SK-N-MC (cell line): ENCODE data around the gene DDX6.
"Not testable (repeated sequence)": the region's sequence is repeated elsewhere in the genome, so short reads cannot be mapped to it uniquely, and the experiment has no call there.

Experiments
- DNase-seq: peaks from one replicate; pipeline ENCODE4 v3.0.0-alpha.2; 2011; ENCODE audit warnings: low read depth, low spot score
- H3K27ac ChIP-seq: fragments of 200-600 bp; sonication (generic); 2 replicates; pipeline ENCODE4 v1.5.1; 2016; ENCODE audit warnings: mixed run types
- H3K36me3 ChIP-seq: fragments of 200-600 bp; sonication (generic); 2 replicates; pipeline ENCODE4 v1.6.1; 2017; ENCODE audit warnings: antibody characterized with exemption, low read length, mixed read lengths; ENCODE audit not compliant: insufficient read depth
- H3K4me3 ChIP-seq: fragments of 200-600 bp; sonication (generic); 2 replicates; pipeline ENCODE4 v1.5.1; 2016
- H3K9ac ChIP-seq: fragments of 200-600 bp; sonication (generic); 2 replicates; pipeline ENCODE4 v1.8.0; 2017; ENCODE audit warnings: mixed run types, mixed read lengths; ENCODE audit not compliant: insufficient read length
- H3K9me3 ChIP-seq: fragments of 200-600 bp; sonication (generic); 2 replicates; pipeline ENCODE4 v1.6.1; 2017; ENCODE audit warnings: low read depth, mild to moderate bottlenecking, antibody characterized with exemption, low read length, moderate library complexity, mixed read lengths
- EZH2 ChIP-seq: fragments of 200-600 bp; sonication (generic); IDR thresholded peaks from one replicate; pipeline ENCODE4 v1.6.1; 2017; ENCODE audit warnings: antibody characterized with exemption
- FOXP2 ChIP-seq: optimal IDR thresholded peaks from 2 replicates; pipeline ENCODE3; 2011; ENCODE audit warnings: mild to moderate bottlenecking, moderate library complexity; ENCODE audit not compliant: insufficient read depth; ENCODE audit errors: extremely low read length, control extremely low read depth
- POLR2AphosphoS5 ChIP-seq: IDR thresholded peaks from 2 replicates; pipeline ENCODE4 v1.6.1; 2012; ENCODE audit warnings: mild to moderate bottlenecking, low read depth, low read length, borderline replicate concordance

Gene DDX6

DNA sequence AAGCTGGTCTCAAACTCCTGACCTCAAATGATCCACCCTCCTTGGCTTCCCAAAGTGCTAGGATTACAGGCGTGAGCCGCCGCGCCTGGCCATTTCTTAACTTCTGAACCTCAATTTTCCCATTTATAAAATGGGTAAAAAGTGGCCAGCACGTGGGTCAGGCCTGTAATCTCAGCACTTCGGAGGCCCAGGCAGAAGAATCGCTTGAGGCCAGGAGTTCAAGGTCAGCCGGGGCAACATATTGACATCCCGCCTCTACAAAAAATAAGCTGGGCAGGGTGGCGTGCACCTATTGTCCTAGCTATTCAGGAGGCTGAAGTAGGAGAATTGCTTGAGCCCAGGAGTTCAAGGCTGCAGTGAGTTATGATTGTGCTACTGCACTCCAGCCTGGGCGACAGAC lies 6.5 kb upstream of the DDX6 start:
- no peaks in the 10 kb centered on the region for H3K9me3 ChIP-seq
- no peak for DNase-seq
- no peak overlapping the region for H3K27ac ChIP-seq
- H3K9ac ChIP-seq = no peak overlapping the region
- no peak overlapping the region for H3K4me3 ChIP-seq
- H3K36me3 ChIP-seq = no peaks in the 10 kb centered on the region
- TF ChIP-seq EZH2 = no peak
- TF ChIP-seq FOXP2 = no peak
- no peak for TF ChIP-seq POLR2AphosphoS5

DNA sequence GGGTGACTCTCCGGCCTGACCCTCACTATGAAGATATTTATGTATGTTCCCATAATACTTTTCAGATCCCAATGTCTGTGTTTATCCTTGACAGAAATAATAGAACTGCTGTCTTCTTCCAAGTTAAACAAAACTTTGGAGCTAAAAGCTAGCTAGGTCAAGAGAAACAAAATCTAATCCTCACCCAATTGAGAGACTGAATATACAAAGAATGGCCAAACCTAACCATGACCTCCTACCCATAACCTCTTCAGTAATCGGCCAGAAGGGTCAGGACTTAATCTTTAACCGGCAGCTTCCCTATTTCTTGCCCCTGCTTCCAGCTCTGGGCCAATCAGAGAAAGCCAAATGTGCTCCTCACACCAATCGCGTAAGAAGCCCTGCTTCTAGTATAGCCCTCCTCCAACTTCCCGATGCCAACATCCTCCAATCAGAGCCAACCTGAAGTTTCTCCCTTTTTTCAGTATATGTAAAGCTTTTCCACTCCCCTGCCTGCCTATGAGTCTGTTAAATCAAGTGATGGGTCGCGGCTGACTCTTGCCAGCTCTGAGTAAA lies 1.7 kb upstream of the DDX6 start:
- no peaks in the 10 kb centered on the region; the same call in 1 of the 2 replicates for H3K36me3 ChIP-seq
- no peak overlapping the region for H3K9ac ChIP-seq
- peak; percentile 83 for TF ChIP-seq POLR2AphosphoS5
- TF ChIP-seq EZH2 = no peak
- peak overlapping the region; percentile 86 for H3K4me3 ChIP-seq
- H3K27ac ChIP-seq = peak overlapping the region; percentile 98
- no peaks in the 10 kb centered on the region for H3K9me3 ChIP-seq
- peak; percentile 87 for DNase-seq

- H3K4me3 ChIP-seq = peak overlapping the region; percentile 86
- no peak for TF ChIP-seq POLR2AphosphoS5
- TF ChIP-seq FOXP2 = no peak
- no peak for TF ChIP-seq EZH2
- H3K36me3 ChIP-seq = no peaks in the 10 kb centered on the region; the same call in 1 of the 2 replicates
- H3K9me3 ChIP-seq = no peaks in the 10 kb centered on the region
- peak overlapping the region; percentile 98 for H3K9ac ChIP-seq
- peak overlapping the region; percentile 98 for H3K27ac ChIP-seq
- DNase-seq = no peak
These were observed 1.1 kb upstream of the DDX6 start for GRCh38 chr11:118791961-118792569.

DNA sequence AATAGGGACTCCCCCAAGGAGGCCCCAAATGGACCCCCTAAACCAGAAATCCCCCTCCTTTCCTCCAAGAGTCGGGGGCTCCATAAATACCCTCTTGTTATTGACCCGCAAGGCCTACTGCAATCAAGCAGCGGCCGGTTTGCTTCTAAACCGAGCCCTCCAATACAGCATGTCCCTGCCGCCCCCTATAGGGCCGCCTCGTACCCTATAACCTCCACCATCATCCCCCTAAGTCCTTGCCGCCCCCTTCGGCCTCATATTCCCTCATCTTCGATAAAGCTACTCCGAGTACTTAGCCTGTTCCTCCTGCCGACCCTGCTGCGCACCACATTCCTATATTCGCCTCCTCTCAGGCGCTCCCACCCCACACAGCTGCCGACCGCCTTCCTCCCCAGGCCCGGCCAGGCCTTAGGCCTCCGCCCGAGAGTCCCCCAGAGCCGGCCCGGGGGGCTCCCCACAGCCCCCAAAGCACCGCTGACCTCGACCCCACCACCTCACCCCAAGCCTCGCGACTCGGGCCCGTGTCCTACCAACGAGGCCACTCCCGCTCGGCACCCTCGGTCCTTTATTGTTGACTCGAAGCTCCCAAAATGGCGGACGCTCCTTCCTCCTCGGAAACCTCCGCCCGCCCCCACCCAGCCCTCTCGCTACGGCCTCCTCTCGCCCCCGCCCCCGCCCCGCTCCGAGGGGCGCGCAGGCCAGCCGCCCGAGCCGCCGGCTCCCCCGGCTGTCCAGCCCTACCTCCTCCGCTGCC lies 430 bp downstream of the DDX6 start:
- peak overlapping the region; percentile 98 for H3K27ac ChIP-seq
- H3K36me3 ChIP-seq = peaks cover 14% of the 10 kb centered on the region
- peak overlapping the region; percentile 86 for H3K4me3 ChIP-seq
- TF ChIP-seq FOXP2 (no peak), EZH2 (no peak), POLR2AphosphoS5 (0 out of 2 replicates have a peak, but pooled peaks have one; percentile 17)
- H3K9me3 ChIP-seq = no peaks in the 10 kb centered on the region
- DNase-seq = no peak
- H3K9ac ChIP-seq = peak overlapping the region; percentile 98

GRCh38 chr11:118789501-118790356 lies 1.2 kb downstream of the DDX6 start:
- Histone ChIP-seq H3K9ac (peak overlapping the region; percentile 98), H3K9me3 (no peaks in the 10 kb centered on the region), H3K4me3 (peak overlapping the region; percentile 86), H3K36me3 (peaks cover 22% of the 10 kb centered on the region), H3K27ac (peak overlapping the region; percentile 98)
- DNase-seq = no peak
- TF ChIP-seq POLR2AphosphoS5 (no peak), EZH2 (no peak), FOXP2 (no peak)

GRCh38 chr11:118786657-118787056 lies 4.3 kb downstream of the DDX6 start:
- TF ChIP-seq POLR2AphosphoS5 (no peak), EZH2 (no peak), FOXP2 (no peak)
- peaks cover 49% of the 10 kb centered on the region for H3K36me3 ChIP-seq
- H3K9me3 ChIP-seq = no peaks in the 10 kb centered on the region
- DNase-seq = no peak
- peak overlapping the region; percentile 51 for H3K27ac ChIP-seq
- no peak overlapping the region for H3K4me3 ChIP-seq
- peak overlapping the region; percentile 29 for H3K9ac ChIP-seq

- DNase-seq = no peak
These were observed 5.6 kb downstream of the DDX6 start for GRCh38 chr11:118785362-118785761.

GRCh38 chr11:118783724-118784495 lies 7.1 kb downstream of the DDX6 start:
- Histone ChIP-seq H3K9me3 (no peaks in the 10 kb centered on the region), H3K9ac (no peak overlapping the region), H3K36me3 (peaks cover 76% of the 10 kb centered on the region), H3K27ac (no peak overlapping the region), H3K4me3 (no peak overlapping the region)
- DNase-seq = no peak
- TF ChIP-seq POLR2AphosphoS5 (no peak), FOXP2 (no peak), EZH2 (no peak)

More at GRCh38 chr11:118785362-118785761, 5.6 kb downstream of the DDX6 start:
- no peak overlapping the region for H3K4me3 ChIP-seq
- TF ChIP-seq EZH2 (no peak), FOXP2 (no peak), POLR2AphosphoS5 (no peak)
- H3K36me3 ChIP-seq = peaks cover 61% of the 10 kb centered on the region
- H3K9ac ChIP-seq = no peak overlapping the region
- H3K9me3 ChIP-seq = no peaks in the 10 kb centered on the region
- no peak overlapping the region for H3K27ac ChIP-seq

DNA sequence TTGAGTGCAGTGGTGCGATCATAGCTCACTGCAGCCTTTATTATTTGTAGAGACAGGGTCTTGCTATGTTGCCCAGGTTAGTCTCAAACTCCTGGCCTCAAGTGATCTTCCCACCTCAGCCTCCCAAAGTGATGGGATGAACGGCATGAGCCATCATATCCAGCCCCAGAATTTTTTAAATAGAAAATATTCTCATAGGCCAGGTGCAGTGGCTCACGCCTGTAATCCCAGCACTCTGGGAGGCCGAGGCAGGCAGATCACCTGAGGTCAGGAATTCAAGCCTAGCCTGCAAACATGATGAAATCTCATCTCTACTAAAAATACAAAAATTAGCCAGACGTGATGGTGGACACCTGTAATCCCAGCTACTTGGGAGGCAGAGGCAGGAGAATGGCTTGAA lies 7.6 kb downstream of the DDX6 start:
- not testable (repeated sequence) for H3K27ac ChIP-seq, H3K4me3 ChIP-seq, H3K9me3 ChIP-seq, DNase-seq, H3K9ac ChIP-seq
- H3K36me3 ChIP-seq = peaks cover 82% of the 10 kb centered on the region
